Glomerular endothelial cell (primary cell): ENCODE data around the gene SLC1A5. TPM values are rescaled to one million over a fixed set of nuclear protein-coding genes. Genes with fewer than 3 reads are reported as not detected.

Experiments
- DNase-seq: peaks from one replicate; pipeline ENCODE4 v3.0.0-alpha.2; 2011; ENCODE audit warnings: low read depth, low spot score; ENCODE audit errors: extremely low read depth
- total RNA-seq: library from RNA; depleted of rRNA; stranded (reverse); fragments of >200 nt; gene quantifications from 2 replicates; pipeline ENCODE4 v1.2.3, GENCODE V29; 2015

The SLC1A5 gene
- total RNA-seq, 1 donor from 2014 or later, result 105 TPM

- no peak for DNase-seq
Measured at GRCh38 chr19:46726971-46727501, 61.4 kb downstream of the SLC1A5 start.

DNA sequence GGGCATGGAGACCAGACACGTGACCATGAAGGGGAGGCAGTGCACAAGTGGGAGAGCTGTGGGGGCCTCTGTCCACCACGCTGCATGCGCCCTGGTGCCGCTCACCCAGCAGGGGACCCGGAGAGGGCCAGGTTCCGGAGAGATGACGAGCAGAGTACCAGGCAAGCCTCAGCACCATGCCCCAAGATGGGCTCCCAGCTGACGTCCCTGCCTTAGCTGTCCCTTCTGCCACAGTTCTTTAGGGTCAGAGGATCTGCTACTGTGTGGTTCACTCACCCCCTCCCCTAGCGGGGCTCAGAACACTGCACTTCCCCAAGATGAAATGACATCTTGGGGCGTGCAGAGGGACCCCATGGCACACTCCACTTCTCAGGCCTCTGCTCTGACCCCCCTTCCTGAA lies 61.8 kb downstream of the SLC1A5 start:
- no peak for DNase-seq

GRCh38 chr19:46725859-46726393 lies 62.5 kb downstream of the SLC1A5 start:
- DNase-seq, result no peak

DNA sequence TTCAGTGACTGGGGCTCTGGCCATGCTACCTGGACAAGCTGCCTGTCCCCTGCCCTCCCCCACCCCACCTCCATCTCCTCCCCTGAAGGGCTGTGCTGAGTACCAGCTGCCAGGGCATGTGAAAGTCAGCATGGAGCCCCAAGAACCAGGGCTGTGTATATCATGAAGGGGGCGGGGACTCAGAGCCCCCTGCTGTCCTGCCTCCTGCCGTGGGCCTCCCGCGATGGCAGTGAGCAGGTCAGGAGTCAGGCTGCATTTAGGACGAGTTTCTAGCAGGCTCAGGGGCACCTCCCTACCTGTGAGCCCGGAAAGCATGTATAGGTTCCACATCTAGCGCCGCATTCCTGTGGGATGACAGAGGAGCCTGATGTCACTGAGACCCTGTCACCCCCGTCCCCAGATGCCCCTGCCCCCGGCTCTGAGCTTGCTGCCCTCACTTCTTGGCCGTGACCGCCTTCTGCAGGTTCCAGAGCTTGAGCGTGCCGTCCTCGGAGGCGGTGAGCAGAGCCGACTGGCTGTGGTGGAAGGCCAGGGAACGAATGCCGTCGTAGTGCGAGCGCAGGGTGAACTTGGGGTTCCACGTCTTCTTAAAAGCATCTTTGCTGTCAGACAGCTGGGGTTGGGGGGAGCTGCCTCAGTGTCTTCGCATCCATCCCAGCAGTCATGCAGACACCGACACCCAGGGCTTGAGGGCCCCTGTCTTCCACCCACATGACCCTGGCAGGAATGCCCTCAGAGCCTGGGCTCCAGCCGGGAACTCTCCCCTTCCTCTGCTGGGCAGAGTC lies 63.2 kb downstream of the SLC1A5 start:
- DNase-seq, result no peak

Other genes with a start within 250 kb of the SLC1A5 start
- 268 and 348 TPM in 2 replicates for gene CALM3, start 187.3 kb downstream of the SLC1A5 start, total RNA-seq
- gene PTGIR, start 163.5 kb downstream of the SLC1A5 start, total RNA-seq, result 1.6 and 1.8 TPM in 2 replicates
- gene GNG8, start 152.4 kb downstream of the SLC1A5 start, total RNA-seq, result not detected in 2 replicates
- 2.3 and 3.7 TPM in 2 replicates for gene DACT3, start 127.4 kb downstream of the SLC1A5 start, total RNA-seq
- gene PRKD2, start 71.5 kb downstream of the SLC1A5 start, total RNA-seq, result 96.9 and 142 TPM in 2 replicates
- gene FKRP, start 42.5 kb downstream of the SLC1A5 start, total RNA-seq, result 22.5 and 35.5 TPM in 2 replicates
- gene STRN4, start 42.1 kb downstream of the SLC1A5 start, total RNA-seq, result 173 and 175 TPM in 2 replicates
- gene AP2S1, start 62.3 kb upstream of the SLC1A5 start, total RNA-seq, result 217 and 287 TPM in 2 replicates
- gene ARHGAP35, start 72.4 kb upstream of the SLC1A5 start, total RNA-seq, result 31.7 and 53.2 TPM in 2 replicates
- gene NPAS1, start 231.2 kb upstream of the SLC1A5 start, total RNA-seq, result 0.05 and 2.5 TPM in 2 replicates